Anterior cingulate cortex (tissue), 58 donors: Measurements from ENCODE around the gene NKIRAS1.
"Not testable (repeated sequence)": the region's sequence is repeated elsewhere in the genome, so short reads cannot be mapped to it uniquely, and the experiment has no call there.

ENCODE experiments used
- DNase-seq, 58 donors: peaks; one replicate each; lab custom pipeline; 2025; lab: John Stamatoyannopoulos, UW

The NKIRAS1 gene

DNA sequence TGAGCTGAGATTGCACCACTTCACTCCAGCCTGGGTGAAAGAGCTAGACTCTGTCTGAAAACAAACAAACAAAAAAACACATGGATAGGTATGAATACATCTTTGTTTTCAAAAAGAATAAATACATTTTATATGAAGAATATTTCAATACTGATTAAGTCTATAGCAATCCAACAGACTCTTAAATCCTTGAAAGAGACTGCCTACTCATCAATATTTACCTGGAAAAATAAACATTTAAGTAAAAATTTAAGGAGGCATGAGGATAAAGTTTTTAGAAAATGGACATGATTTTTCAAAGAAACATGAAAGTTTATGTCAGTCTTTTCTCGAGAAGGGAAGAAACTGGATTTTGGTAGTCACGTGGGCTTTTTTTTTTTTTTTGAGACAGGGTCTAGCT is 5.4 kb downstream of the NKIRAS1 start:
- DNase-seq, result no peak

- DNase-seq, result no peak
Observed at GRCh38 chr3:23909341-23909740, 7.4 kb downstream of the NKIRAS1 start.

- no peak for DNase-seq
Observed at GRCh38 chr3:23904545-23904944, 12.2 kb downstream of the NKIRAS1 start.

- no peak for DNase-seq
Observed at GRCh38 chr3:23900744-23901143, 16.0 kb downstream of the NKIRAS1 start.

DNA sequence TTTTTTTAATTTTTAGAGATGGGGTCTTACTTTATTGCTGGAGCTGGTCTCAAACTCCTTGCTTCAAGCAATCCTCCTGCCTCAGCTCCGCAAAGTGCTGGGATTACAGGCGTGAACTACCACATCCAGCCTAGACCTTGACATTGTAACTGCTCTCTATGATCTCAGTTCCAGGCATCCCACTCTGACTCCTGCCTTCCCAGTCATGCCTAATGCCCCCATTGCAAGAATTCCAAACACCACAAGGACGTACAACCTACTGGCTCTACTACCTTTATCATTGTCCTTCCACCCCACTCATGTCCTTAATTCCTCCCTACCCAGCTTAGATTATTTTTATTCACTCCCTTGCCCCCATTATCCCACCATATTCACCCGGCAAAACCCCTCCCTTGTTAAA is 21.6 kb downstream of the NKIRAS1 start:
- no peak for DNase-seq

DNA sequence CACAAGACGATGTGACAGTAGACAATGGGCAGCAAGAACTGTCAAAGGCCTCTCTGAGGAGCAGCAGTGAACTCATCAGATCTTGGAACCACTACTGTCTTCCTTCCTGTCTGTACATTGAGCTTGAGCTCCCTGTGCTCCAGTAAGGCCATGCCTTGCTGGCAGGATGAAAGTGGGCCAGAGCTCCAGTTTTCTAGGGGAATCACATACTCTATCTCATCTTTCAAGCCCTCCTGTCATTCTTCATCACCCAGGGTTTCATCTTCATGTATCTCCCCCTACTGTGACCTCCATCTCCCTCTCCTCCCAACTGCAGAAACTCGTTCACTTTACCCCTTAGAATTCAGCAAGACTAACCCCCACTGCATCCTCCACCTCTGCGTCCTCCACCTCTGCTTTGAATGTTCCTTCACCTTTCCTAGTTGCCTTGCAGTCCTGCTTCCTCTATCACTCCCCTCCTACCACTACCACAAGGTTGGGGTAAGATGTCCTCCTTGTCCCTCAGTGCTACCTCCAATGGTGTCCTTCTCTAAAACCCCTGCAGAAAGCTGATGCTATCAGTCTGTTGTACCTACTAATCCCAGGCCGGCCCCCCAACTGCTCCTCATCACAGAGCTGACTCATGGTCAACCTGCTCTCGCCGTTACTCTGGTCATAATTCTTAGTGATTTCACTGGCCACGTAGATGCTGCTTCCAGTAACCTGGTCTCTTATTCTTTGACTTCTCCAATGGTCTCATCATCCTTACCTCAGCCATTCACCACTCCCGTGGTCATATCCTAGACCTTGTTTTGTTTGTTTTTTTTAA is 22.3 kb downstream of the NKIRAS1 start:
- DNase-seq, result no peak

DNA sequence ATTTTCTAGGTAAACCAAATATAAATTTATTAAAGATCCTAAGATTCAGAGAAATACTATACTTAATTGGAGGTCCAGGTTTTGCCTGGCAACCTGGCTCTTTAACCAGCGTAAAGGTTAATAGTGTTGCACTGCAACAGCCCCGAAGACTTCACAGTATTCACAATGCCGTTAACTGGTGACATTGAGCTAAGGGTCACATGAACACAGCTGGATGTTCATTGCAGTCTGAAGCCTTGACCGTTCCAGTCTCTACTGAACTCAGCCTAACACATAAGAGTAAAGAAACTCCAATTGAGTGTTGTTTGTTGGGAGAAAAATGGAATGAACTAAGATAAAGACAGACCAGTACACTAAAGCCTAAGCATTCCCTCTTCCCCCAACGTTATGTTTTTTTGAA is 26.8 kb downstream of the NKIRAS1 start:
- DNase-seq, result no peak

GRCh38 chr3:23889386-23889785 is 27.4 kb downstream of the NKIRAS1 start:
- no peak for DNase-seq

GRCh38 chr3:23888617-23889228 is 28.1 kb downstream of the NKIRAS1 start:
- peak in 1 of 58 donors; percentile 38 for DNase-seq

DNA sequence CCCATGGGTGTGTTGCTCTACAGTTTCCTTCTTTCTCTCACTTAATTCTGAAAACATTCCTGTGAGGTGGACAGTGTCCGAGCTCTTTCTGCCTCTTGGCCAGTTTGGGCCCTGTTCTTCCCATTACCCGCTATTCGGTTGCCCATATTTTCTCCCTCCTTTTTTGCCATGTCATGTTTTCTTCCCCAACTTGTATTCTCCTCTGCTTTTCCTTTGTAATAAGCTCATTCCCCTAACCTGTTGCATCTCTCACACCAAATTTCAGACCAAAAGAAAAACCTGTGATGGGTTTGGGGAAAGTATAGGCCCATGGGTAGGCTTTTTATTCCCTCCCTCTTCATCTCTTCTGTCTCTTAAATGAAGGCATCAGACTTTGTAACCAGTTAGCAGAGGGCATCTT is 30.5 kb downstream of the NKIRAS1 start:
- DNase-seq, result no peak

DNA sequence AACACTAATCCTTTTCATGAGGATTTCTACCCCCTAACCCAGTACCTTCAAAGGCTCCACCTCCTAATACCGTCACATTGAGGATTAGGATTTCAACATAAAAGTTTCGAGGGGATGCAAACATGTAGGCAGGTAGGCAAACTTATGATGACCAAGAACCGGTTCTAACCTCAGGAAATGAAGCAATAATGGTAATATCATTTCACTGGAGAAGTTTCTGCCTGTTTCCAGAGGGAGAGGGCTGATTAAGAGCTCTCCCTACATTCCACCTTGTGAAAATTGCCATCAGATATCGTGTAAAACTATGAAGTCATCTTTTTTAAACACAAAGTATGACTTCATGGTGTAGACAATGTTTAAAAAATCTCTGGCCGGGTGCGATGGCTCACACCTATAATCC is 31.6 kb downstream of the NKIRAS1 start:
- DNase-seq, result no peak

DNA sequence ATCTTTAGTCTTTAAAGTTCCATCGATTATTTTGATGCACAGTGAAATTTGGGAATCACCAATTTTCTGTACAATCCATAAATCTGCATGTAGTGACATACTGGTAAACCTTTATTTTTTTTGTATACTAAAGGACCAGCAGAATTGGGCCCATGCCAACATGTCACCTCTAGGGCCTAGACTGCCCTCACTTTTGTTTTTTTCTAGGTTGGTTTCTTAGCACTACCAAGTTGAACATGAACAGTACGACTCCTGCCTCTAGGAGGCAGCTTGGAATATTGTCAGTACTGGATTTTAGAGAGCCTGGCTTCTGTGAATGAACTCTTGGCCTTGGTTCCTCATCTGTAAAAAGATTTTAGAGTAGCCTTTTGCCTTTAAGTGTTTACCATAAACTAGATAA is 32.3 kb downstream of the NKIRAS1 start:
- no peak for DNase-seq

GRCh38 chr3:23882487-23882918 is 34.3 kb downstream of the NKIRAS1 start:
- no peak for DNase-seq

- not testable (repeated sequence) for DNase-seq
Observed at GRCh38 chr3:23881993-23882392, 34.8 kb downstream of the NKIRAS1 start.

DNA sequence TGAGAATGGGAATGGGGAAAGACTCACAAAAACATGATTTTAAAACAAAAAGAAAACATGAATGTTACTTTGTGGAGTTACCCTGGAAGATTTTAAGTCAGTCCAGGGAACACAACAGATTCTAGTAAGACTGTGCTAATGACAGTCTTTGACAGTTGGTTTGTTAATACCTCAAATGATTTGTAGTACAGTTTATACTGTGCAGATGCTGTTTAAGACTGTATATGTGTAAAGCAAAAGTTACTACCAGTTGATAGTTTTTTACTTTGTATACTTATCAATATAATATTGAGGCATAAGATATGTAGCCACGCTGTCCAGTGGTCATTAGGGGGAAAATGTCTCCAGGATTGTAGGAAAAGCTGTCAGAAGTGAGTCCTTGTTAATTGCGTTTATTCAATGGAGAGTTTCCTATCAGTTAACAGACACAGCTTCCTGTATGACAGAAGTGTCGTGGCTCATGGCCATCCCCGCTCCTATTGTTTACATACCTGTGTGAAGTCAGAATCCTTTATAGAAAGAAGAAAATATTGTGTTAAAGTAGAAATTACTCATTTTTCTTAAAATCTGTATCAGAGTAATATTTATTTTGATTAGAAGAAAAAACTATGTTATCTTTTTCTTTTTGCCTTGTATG is 36.0 kb downstream of the NKIRAS1 start:
- no peak for DNase-seq

- DNase-seq, result no peak
Observed at GRCh38 chr3:23879485-23879884, 37.3 kb downstream of the NKIRAS1 start.

- peak in 3 of 58 donors; percentile 9 to 44 (median 44) for DNase-seq
Observed at GRCh38 chr3:23877329-23877980, 39.3 kb downstream of the NKIRAS1 start.

- DNase-seq, result no peak
Observed at GRCh38 chr3:23876923-23877322, 39.9 kb downstream of the NKIRAS1 start.

- no peak for DNase-seq
Observed at GRCh38 chr3:23875113-23875725, 41.6 kb downstream of the NKIRAS1 start.

GRCh38 chr3:23874359-23875112 is 42.3 kb downstream of the NKIRAS1 start:
- no peak for DNase-seq
